Left renal pelvis (tissue), 4 donors: ENCODE measurements around the gene PHKA1. TPM values are rescaled to one million over a fixed set of nuclear protein-coding genes. Genes with fewer than 3 reads are reported as not detected.
"Not testable (repeated sequence)": the region's sequence is repeated elsewhere in the genome, so short reads cannot be mapped to it uniquely, and the experiment has no call there.

Source experiments
- DNase-seq, 4 donors: peaks; one replicate each; pipeline ENCODE4 v3.0.0-alpha.2; 2013; ENCODE audit warnings: low read depth in 4 of 4, low spot score in 3 of 4
- polyA plus RNA-seq, 4 donors: library from polyadenylated mRNA; unstranded; fragments of 120-200 nt; gene quantifications; one replicate each; pipeline ENCODE4 v1.2.1, GENCODE V29; 2013; ENCODE audit not compliant: insufficient read length in 4 of 4

Gene PHKA1
- polyA plus RNA-seq, 4 donors: 5.9 to 7.0 (median 6.1) TPM

GRCh38 chrX:72576141-72576894 is 137.8 kb downstream of the PHKA1 start:
- no peak for DNase-seq

- DNase-seq: no peak
Measured at GRCh38 chrX:72573158-72573511, 141.0 kb downstream of the PHKA1 start.

GRCh38 chrX:72572248-72573157 is 141.6 kb downstream of the PHKA1 start, which contains the start of gene HDAC8:
TSS of gene HDAC8 (minus strand) at chrX:72572843. CDS start at chrX:72572761, 82 bp downstream.
- DNase-seq: peak; percentile 67 to 78 (median 72)

- no peak for DNase-seq
Measured at GRCh38 chrX:72569786-72570185, 144.3 kb downstream of the PHKA1 start.

- DNase-seq: no peak
Measured at GRCh38 chrX:72568406-72569092, 145.6 kb downstream of the PHKA1 start.

GRCh38 chrX:72566448-72566847 is 147.7 kb downstream of the PHKA1 start:
- DNase-seq: no peak

GRCh38 chrX:72559655-72560054 is 154.5 kb downstream of the PHKA1 start:
- DNase-seq: not testable (repeated sequence)

GRCh38 chrX:72554448-72555140 is 159.5 kb downstream of the PHKA1 start:
- no peak for DNase-seq

- not testable (repeated sequence) for DNase-seq
Measured at GRCh38 chrX:72552443-72552842, 161.7 kb downstream of the PHKA1 start.

GRCh38 chrX:72545990-72546389 is 168.1 kb downstream of the PHKA1 start:
- no peak for DNase-seq

- peak in 1 of 4 donors; percentile 5 for DNase-seq
Measured at GRCh38 chrX:72540318-72540717, 173.8 kb downstream of the PHKA1 start.

- DNase-seq: no peak
Measured at GRCh38 chrX:72539822-72540221, 174.3 kb downstream of the PHKA1 start.

- DNase-seq: no peak
Measured at GRCh38 chrX:72536542-72536941, 177.6 kb downstream of the PHKA1 start.

GRCh38 chrX:72532366-72532765 is 181.7 kb downstream of the PHKA1 start:
- no peak for DNase-seq

Other genes with a start within 250 kb of the PHKA1 start
- gene HDAC8, start 141.5 kb downstream of the PHKA1 start, polyA plus RNA-seq: 10 to 100 TPM; 28.1 to 40.1 (median 33.4) TPM
- gene DMRTC1B, start 62.6 kb upstream of the PHKA1 start, polyA plus RNA-seq: 1 to 10 TPM; 2.8 to 4.7 (median 4.4) TPM
- gene FAM236B, start 68.4 kb upstream of the PHKA1 start, polyA plus RNA-seq: not detected
- not detected for gene FAM236D, start 93.9 kb upstream of the PHKA1 start, polyA plus RNA-seq
- gene FAM236C, start 198.3 kb upstream of the PHKA1 start, polyA plus RNA-seq: not detected
- gene FAM236A, start 223.9 kb upstream of the PHKA1 start, polyA plus RNA-seq: under 1 TPM in 3 of 4 donors, not detected in 1; 0.30 to 0.92 (median 0.47) TPM
- under 1 TPM; 0.17 to 0.70 (median 0.22) TPM for gene DMRTC1, start 229.5 kb upstream of the PHKA1 start, polyA plus RNA-seq